Ovary (tissue), 9 donors: ENCODE data around the gene RBM42. TPM values are rescaled to one million over a fixed set of nuclear protein-coding genes. Genes with fewer than 3 reads are reported as not detected.

Experiments
- DNase-seq, 5 donors: peaks; one replicate each; pipeline ENCODE4 v3.0.0-alpha.2; 2019 to 2020
- H3K27ac ChIP-seq, 2 donors: fragments of 200-600 bp; one replicate each; pipeline versions ENCODE4 v1.5.1 to v1.8.0; 2019 to 2022
- H3K27me3 ChIP-seq: fragments of 200-600 bp; one replicate; pipeline ENCODE4 v1.8.0; 2022
- H3K36me3 ChIP-seq: fragments of 200-600 bp; sonication (generic); one replicate; pipeline ENCODE4 v1.5.1; 2019
- H3K4me1 ChIP-seq: one replicate; pipeline ENCODE4 v1.8.1; 2013; ENCODE audit warnings: mild to moderate bottlenecking, moderate library complexity; ENCODE audit not compliant: insufficient read depth
- H3K4me3 ChIP-seq: fragments of 200-600 bp; sonication (generic); one replicate; pipeline ENCODE4 v1.5.1; 2017
- H3K9me3 ChIP-seq, 2 donors: fragments of 200-600 bp in 1 of 2; sonication (generic) in 1 of 2; one replicate each; pipeline versions ENCODE4 v1.5.1 to v1.8.1; 2013 to 2019; ENCODE audit warnings: mild to moderate bottlenecking in 1 of 2, moderate library complexity in 1 of 2
- EP300 ChIP-seq: sonication (generic); formaldehyde crosslinking; IDR thresholded peaks from one replicate; pipeline ENCODE4 v1.6.1; 2017; ENCODE audit warnings: antibody characterized with exemption
- POLR2A ChIP-seq: fragments of 450-650 bp; IDR thresholded peaks from one replicate; pipeline ENCODE4 v1.6.1; 2017; ENCODE audit warnings: antibody characterized with exemption, mild to moderate bottlenecking, moderate library complexity
- WGBS, 3 donors: extraction: QIAGEN DNeasy Blood & Tissue Kit in 1 of 3; methylation state at CpG; one replicate each; pipeline versions ENCODE4 v1.1.5 to v1.1.7; 2013 to 2017; 5-methylcytosine and 5-hydroxymethylcytosine counted together
- intact Hi-C, 4 donors: fragments of 100-400 bp; cut with DNase I; formaldehyde crosslinking; loops; one replicate each; pipeline versions ENCODE4 v1.11.0 to v1.15.1; 2022 to 2023
- polyA plus RNA-seq, 2 donors: library from polyadenylated mRNA; stranded (reverse); fragments of 200-250 nt in 1 of 2; fragments of 350-450 nt in 1 of 2; fragmentation: Illumina TruSeq in 1 of 2; extraction: RNeasy Lipid Tissue Mini Kit (QIAGEN cat#74804) in 1 of 2; gene quantifications; one replicate each; pipeline ENCODE4 v1.2.3, GENCODE V29; 2013 to 2014
- total RNA-seq, 7 donors: library from RNA; depleted of rRNA in 2 of 7; stranded (reverse); fragments of >200 nt in 2 of 7; fragmentation: NEBNext Ultra II Directional in 3 of 7; extraction: Animal tissue kit (Norgen Biotek cat#: 25700) in 3 of 7; gene quantifications; one replicate each; pipeline versions ENCODE4 v1.1.0 to v1.2.4, GENCODE V29; 2016 to 2023
- TF ChIP-seq, protein P1 (sequence below), 3 donors: fragments of 450-650 bp in 2 of 3; fragments of 200-600 bp in 1 of 3; IDR thresholded peaks; one replicate each; pipeline versions ENCODE4 v1.5.1 to v1.8.0; 2016 to 2022; ENCODE audit warnings: antibody characterized with exemption in 3 of 3, mild to moderate bottlenecking in 1 of 3
- donor health status: DM: no; HTN: no; CAD: no; lungs with moderate emphysema.
- donor health status: DM: no; HTN: no; CAD: no.
- donor health status: Bipolar disorder and iron deficiency.
- donor health status: DM: yes; HTN: yes; CAD: no.
- donor health status: DM: no; HTN: no; CAD: no.
- donor health status: DM: yes; HTN: yes; CAD: no.

RBM42 gene
- total and polyA plus RNA-seq, 9 donors = 6.1 to 90.4 (median 75.3) TPM

DNA sequence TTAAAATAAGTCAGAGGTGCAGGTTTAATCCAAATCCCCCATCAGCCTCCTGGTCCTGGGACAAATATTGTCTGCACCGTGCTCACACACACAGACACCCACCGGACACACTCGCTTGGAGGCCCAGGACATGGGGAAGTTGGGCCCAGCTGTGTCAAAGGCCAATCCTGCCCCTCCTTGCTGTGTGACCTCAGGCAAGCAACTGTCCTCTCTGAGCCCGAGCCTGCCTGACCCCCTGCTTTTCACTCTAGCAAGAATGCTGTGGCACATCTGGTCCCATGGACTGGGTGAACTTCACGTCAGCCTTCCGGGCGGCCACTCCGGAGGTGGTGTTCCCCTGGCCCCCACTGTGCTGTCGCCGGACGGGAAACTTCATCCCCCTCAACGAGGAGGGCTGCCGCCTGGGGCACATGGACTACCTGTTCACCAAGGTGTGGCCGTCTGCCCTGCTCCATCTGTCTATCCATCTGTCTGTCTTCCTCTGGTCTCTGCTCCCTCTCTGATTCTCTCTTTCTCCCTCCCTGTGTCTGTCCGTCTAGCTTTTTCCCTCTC lies 46.8 kb downstream of the RBM42 start:
- intact Hi-C loops = loop anchor here in 1 of 4 donors (5.0 kb wide), 1 partner anchor 157 kb away; no protein-coding TSS in a partner anchor
- WGBS, 3 donors = 74 to 80% (median 76%) methylated on average over 15 of the region's 15 CpGs
- Histone ChIP-seq H3K4me1 (peaks cover 2% of the 10 kb centered on the region), H3K27me3 (no peaks in the 10 kb centered on the region), H3K27ac (no peak overlapping the region), H3K36me3 (no peaks in the 10 kb centered on the region), H3K9me3 (no peaks in the 10 kb centered on the region), H3K4me3 (no peak overlapping the region)
- TF ChIP-seq, protein P1, sequence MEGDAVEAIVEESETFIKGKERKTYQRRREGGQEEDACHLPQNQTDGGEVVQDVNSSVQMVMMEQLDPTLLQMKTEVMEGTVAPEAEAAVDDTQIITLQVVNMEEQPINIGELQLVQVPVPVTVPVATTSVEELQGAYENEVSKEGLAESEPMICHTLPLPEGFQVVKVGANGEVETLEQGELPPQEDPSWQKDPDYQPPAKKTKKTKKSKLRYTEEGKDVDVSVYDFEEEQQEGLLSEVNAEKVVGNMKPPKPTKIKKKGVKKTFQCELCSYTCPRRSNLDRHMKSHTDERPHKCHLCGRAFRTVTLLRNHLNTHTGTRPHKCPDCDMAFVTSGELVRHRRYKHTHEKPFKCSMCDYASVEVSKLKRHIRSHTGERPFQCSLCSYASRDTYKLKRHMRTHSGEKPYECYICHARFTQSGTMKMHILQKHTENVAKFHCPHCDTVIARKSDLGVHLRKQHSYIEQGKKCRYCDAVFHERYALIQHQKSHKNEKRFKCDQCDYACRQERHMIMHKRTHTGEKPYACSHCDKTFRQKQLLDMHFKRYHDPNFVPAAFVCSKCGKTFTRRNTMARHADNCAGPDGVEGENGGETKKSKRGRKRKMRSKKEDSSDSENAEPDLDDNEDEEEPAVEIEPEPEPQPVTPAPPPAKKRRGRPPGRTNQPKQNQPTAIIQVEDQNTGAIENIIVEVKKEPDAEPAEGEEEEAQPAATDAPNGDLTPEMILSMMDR (IDR thresholded peaks at IDR 0.05) = no peak
- TF ChIP-seq POLR2A = no peak
- TF ChIP-seq EP300 = no peak
- DNase-seq = no peak

Other genes starting within 250 kb of the RBM42 start
- gene FFAR2, start 180.8 kb upstream of the RBM42 start, total RNA-seq = under 1 TPM in 2 of 7 donors, not detected in 5; 0.20 to 0.32 TPM
- gene FFAR2, start 180.8 kb upstream of the RBM42 start, polyA plus RNA-seq = under 1 TPM; 0.32 to 0.47 TPM
- gene KRTDAP, start 138.6 kb upstream of the RBM42 start, total RNA-seq = 1 to 10 TPM in 1 of 7 donors, under 1 TPM in 4, not detected in 2; 0.54 to 1.6 (median 0.75) TPM
- gene KRTDAP, start 138.6 kb upstream of the RBM42 start, polyA plus RNA-seq = not detected
- 100 to 1,000 TPM in 3 of 7 donors, 10 to 100 TPM in 4; 82.1 to 177 (median 98.4) TPM for gene DMKN, start 115.4 kb upstream of the RBM42 start, total RNA-seq
- gene DMKN, start 115.4 kb upstream of the RBM42 start, polyA plus RNA-seq = 10 to 100 TPM; 58.3 to 59.0 TPM
- gene SBSN, start 100.7 kb upstream of the RBM42 start, total RNA-seq = not detected
- not detected for gene SBSN, start 100.7 kb upstream of the RBM42 start, polyA plus RNA-seq
- gene GAPDHS, start 95.6 kb upstream of the RBM42 start, total RNA-seq = not detected
- not detected for gene GAPDHS, start 95.6 kb upstream of the RBM42 start, polyA plus RNA-seq
- gene TMEM147, start 83.4 kb upstream of the RBM42 start, total RNA-seq = 10 to 100 TPM; 61.4 to 87.7 (median 66.8) TPM
- gene TMEM147, start 83.4 kb upstream of the RBM42 start, polyA plus RNA-seq = 100 to 1,000 TPM in 1 of 2 donors, 10 to 100 TPM in 1; 80.9 to 105 TPM
- not detected for gene ATP4A, start 65.4 kb upstream of the RBM42 start, total RNA-seq
- gene ATP4A, start 65.4 kb upstream of the RBM42 start, polyA plus RNA-seq = under 1 TPM in 1 of 2 donors, not detected in 1; 0.02 TPM
- gene PMIS2, start 42.9 kb upstream of the RBM42 start, total RNA-seq = not detected
- gene PMIS2, start 42.9 kb upstream of the RBM42 start, polyA plus RNA-seq = not detected
- 10 to 100 TPM; 10.6 to 24.5 (median 19.5) TPM for gene HAUS5, start 16.3 kb upstream of the RBM42 start, total RNA-seq
- gene HAUS5, start 16.3 kb upstream of the RBM42 start, polyA plus RNA-seq = 10 to 100 TPM in 1 of 2 donors, 1 to 10 TPM in 1; 8.8 to 14.8 TPM
- 1 to 10 TPM in 5 of 7 donors, under 1 TPM in 2; 0.79 to 2.5 (median 1.4) TPM for gene ETV2, start 12.7 kb downstream of the RBM42 start, total RNA-seq
- 1 to 10 TPM in 1 of 2 donors, not detected in 1; 1.9 TPM for gene ETV2, start 12.7 kb downstream of the RBM42 start, polyA plus RNA-seq
- 100 to 1,000 TPM; 181 to 320 (median 243) TPM for gene COX6B1, start 19.3 kb downstream of the RBM42 start, total RNA-seq
- gene COX6B1, start 19.3 kb downstream of the RBM42 start, polyA plus RNA-seq = 100 to 1,000 TPM; 466 to 601 TPM
- not detected for gene UPK1A, start 37.5 kb downstream of the RBM42 start, total RNA-seq
- under 1 TPM; 0.06 to 0.20 TPM for gene UPK1A, start 37.5 kb downstream of the RBM42 start, polyA plus RNA-seq
- under 1 TPM in 1 of 7 donors, not detected in 6; 0.41 TPM for gene ZBTB32, start 75.5 kb downstream of the RBM42 start, total RNA-seq
- gene ZBTB32, start 75.5 kb downstream of the RBM42 start, polyA plus RNA-seq = not detected
- 10 to 100 TPM; 13.0 to 53.7 (median 38.4) TPM for gene KMT2B, start 89.0 kb downstream of the RBM42 start, total RNA-seq
- 10 to 100 TPM in 1 of 2 donors, 1 to 10 TPM in 1; 8.8 to 27.2 TPM for gene KMT2B, start 89.0 kb downstream of the RBM42 start, polyA plus RNA-seq
- gene IGFLR1, start 113.4 kb downstream of the RBM42 start, total RNA-seq = 10 to 100 TPM in 3 of 7 donors, 1 to 10 TPM in 4; 3.6 to 12.8 (median 7.6) TPM
- gene IGFLR1, start 113.4 kb downstream of the RBM42 start, polyA plus RNA-seq = 1 to 10 TPM in 1 of 2 donors, under 1 TPM in 1; 0.93 to 9.0 TPM
- 10 to 100 TPM; 16.7 to 37.5 (median 25.6) TPM for gene U2AF1L4, start 116.4 kb downstream of the RBM42 start, total RNA-seq
- gene U2AF1L4, start 116.4 kb downstream of the RBM42 start, polyA plus RNA-seq = 10 to 100 TPM; 16.7 to 37.7 TPM
- gene PSENEN, start 116.6 kb downstream of the RBM42 start, total RNA-seq = 10 to 100 TPM; 23.4 to 90.4 (median 44.9) TPM
- 10 to 100 TPM; 34.0 to 44.6 TPM for gene PSENEN, start 116.6 kb downstream of the RBM42 start, polyA plus RNA-seq
- 10 to 100 TPM; 14.5 to 25.6 (median 19.1) TPM for gene LIN37, start 119.5 kb downstream of the RBM42 start, total RNA-seq
- 10 to 100 TPM in 1 of 2 donors, 1 to 10 TPM in 1; 9.8 to 24.1 TPM for gene LIN37, start 119.5 kb downstream of the RBM42 start, polyA plus RNA-seq
- gene HSPB6, start 128.0 kb downstream of the RBM42 start, total RNA-seq = 100 to 1,000 TPM in 6 of 7 donors, 10 to 100 TPM in 1; 44.9 to 276 (median 232) TPM
- 100 to 1,000 TPM; 101 to 434 TPM for gene HSPB6, start 128.0 kb downstream of the RBM42 start, polyA plus RNA-seq
- gene PROSER3, start 129.1 kb downstream of the RBM42 start, total RNA-seq = 10 to 100 TPM in 5 of 7 donors, 1 to 10 TPM in 2; 3.3 to 59.0 (median 32.0) TPM
- 10 to 100 TPM; 12.6 to 12.9 TPM for gene PROSER3, start 129.1 kb downstream of the RBM42 start, polyA plus RNA-seq
- 10 to 100 TPM; 14.7 to 52.7 (median 46.1) TPM for gene ARHGAP33, start 146.5 kb downstream of the RBM42 start, total RNA-seq
- gene ARHGAP33, start 146.5 kb downstream of the RBM42 start, polyA plus RNA-seq = 10 to 100 TPM in 1 of 2 donors, under 1 TPM in 1; 0.95 to 18.5 TPM
- under 1 TPM in 1 of 7 donors, not detected in 6; 0.41 TPM for gene PRODH2, start 183.8 kb downstream of the RBM42 start, total RNA-seq
- gene PRODH2, start 183.8 kb downstream of the RBM42 start, polyA plus RNA-seq = not detected
- gene NPHS1, start 223.5 kb downstream of the RBM42 start, total RNA-seq = 1 to 10 TPM in 1 of 7 donors, under 1 TPM in 1, not detected in 5; 0.12 to 1.0 TPM
- under 1 TPM in 1 of 2 donors, not detected in 1; 0.01 TPM for gene NPHS1, start 223.5 kb downstream of the RBM42 start, polyA plus RNA-seq
- gene KIRREL2, start 227.9 kb downstream of the RBM42 start, total RNA-seq = under 1 TPM in 2 of 7 donors, not detected in 5; 0.12 to 0.15 TPM
- under 1 TPM; 0.02 to 0.05 TPM for gene KIRREL2, start 227.9 kb downstream of the RBM42 start, polyA plus RNA-seq
- 10 to 100 TPM in 1 of 7 donors, 1 to 10 TPM in 3, under 1 TPM in 3; 0.55 to 10.1 (median 1.5) TPM for gene APLP1, start 239.5 kb downstream of the RBM42 start, total RNA-seq
- 1 to 10 TPM; 1.6 to 3.0 TPM for gene APLP1, start 239.5 kb downstream of the RBM42 start, polyA plus RNA-seq